ENCODE measurements around the gene DYNLRB1.
A peak's percentile ranks its signal among the peaks of the same experiment; 100 is the strongest.
"Not testable (repeated sequence)": the region's sequence is repeated elsewhere in the genome, so short reads cannot be mapped to it uniquely, and the experiment has no call there.

DYNLRB1 gene

GRCh38 chr20:34516247-34517113 is at the start of gene DYNLRB1:
Gene DYNLRB1 (plus strand): TSS chr20:34516422. CDS start chr20:34516459, 37 bp downstream.
- H3K27ac ChIP-seq, result peak within 1 kb of the TSS; percentile 96
- TF ChIP-seq ZFX (IDR thresholded peaks at IDR 0.05; ENCODE audit: borderline replicate concordance), result no peak
- no peak for TF ChIP-seq CTCF (IDR thresholded peaks at IDR 0.05)

GRCh38 chr20:34468951-34469350 is 47.3 kb upstream of the DYNLRB1 start:
- TF ChIP-seq ZFX (IDR thresholded peaks at IDR 0.05; ENCODE audit: borderline replicate concordance) (no peak), CTCF (IDR thresholded peaks at IDR 0.05) (no peak)
- H3K27ac ChIP-seq, result no peak overlapping the region

DNA sequence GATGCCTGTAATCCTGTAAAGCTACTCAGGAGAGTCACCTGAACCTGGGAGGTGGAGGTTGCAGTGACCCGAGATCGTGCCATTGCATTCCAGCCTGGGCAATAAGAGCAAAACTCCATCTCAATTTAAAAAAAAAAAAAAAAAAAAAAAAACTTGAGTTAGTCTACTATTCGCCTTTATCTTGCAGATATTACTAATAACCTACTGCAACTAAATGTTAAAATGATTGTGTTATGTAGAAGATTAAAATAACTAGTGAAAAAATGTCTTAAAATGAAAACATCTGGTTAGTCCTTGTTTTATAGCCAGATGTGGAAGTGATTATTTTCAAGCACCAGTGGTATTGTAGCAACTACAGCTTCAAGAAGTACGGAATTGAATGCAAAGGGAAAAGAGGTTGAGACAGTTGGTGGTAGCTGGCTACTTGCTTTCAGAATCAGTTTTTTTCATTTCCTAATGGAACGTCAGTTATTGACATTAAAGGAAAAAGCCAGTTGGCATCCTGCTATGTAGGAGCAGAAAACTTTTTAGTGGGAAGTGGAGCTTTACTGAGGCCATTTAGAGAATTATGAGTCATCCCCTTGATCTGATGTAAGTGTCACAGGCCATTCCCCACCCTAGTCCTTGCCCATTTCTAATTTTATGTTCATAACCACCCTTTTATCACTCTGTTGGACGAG is 43.8 kb upstream of the DYNLRB1 start:
- TF ChIP-seq CTCF (IDR thresholded peaks at IDR 0.05) (no peak), ZFX (IDR thresholded peaks at IDR 0.05; ENCODE audit: borderline replicate concordance) (no peak)
- 0 out of 2 replicates have a peak overlapping the region, but pooled peaks have one; percentile 3 for H3K27ac ChIP-seq

DNA sequence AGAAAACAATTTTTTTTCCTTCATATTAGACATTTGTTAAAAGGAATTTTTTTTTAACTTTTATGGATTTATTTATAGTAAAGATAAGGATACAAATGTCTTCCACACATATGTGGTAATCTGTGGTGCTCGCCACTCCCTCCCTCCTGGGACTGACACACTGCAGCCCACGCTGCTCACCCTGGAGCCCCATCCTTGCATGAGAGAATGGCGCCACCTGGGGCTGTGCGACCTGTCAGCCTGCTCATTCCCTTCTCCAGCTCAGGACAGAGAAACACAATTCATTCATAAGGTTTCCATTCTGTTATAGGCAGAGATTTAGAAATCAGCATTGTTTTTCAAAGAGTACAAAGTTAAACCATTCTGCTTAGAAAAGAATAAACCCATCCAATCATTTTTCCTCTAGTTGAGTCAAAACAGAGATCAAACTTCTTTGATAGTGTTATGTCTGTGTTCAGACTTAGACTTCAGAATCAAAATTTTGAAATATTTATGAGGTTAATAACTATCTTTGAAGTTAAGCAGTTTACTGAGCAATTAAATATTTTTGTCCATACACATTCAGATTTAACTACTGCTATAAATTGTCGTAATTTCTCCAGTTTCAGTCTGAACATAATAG is 42.8 kb upstream of the DYNLRB1 start:
- TF ChIP-seq CTCF (IDR thresholded peaks at IDR 0.05), result peak; percentile 54
- no peak for TF ChIP-seq ZFX (IDR thresholded peaks at IDR 0.05; ENCODE audit: borderline replicate concordance)
- H3K27ac ChIP-seq, result no peak overlapping the region

DNA sequence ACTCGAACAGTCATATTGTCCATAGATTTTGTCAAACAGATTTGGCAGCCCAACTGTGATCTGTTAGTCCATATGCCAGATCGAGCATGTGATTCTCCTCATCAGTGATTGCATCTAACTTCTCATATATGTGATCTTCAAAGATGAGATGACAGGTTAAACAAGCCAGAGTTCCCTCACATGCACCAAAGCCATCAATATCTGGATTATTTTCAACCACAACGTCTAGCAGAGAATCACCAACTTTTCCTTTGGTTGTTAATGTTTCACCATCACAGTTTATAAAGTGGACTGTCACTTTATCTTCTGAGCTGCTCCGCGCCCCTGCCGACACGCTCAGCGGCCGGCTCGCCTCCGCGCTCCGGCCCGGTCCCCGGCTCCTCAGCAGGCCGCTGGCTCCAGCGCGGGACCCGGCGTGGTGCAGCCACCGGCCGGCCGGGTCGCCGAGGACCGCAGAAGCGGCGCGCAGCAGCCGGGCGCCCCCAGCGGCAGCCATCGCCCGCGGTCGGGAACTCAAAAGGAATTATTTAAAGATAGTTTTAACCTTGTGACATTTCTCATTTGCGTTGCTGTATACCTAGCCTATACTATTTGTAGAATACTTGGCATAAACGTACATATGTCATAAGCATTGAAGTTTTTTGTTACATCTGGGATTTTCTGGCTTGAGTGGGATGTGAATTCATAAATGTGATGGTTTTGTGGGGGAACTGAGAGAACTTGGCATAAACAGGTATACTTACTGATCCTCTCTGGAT is 40.1 kb upstream of the DYNLRB1 start:
- no peak overlapping the region for H3K27ac ChIP-seq

DNA sequence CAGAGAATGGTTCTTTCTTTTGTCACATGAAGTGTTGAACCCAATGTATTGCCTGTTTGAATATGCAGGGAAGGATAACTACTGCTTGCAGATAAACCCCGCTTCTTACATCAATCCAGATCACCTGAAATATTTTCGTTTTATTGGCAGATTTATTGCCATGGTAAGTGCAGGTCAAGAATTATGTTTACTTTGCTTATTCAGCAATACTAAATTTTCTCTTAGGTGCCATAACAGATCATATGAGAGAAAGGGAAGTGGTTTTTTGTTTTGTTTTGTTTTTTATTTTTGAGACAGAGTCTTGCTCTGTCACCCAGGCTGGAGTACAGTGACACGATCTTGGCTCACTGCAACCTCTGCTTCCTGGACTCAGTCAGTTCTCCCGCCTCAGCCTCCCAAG is 36.6 kb upstream of the DYNLRB1 start:
- no peak for TF ChIP-seq CTCF (IDR thresholded peaks at IDR 0.05)
- no peak for TF ChIP-seq ZFX (IDR thresholded peaks at IDR 0.05; ENCODE audit: borderline replicate concordance)
- no peak overlapping the region for H3K27ac ChIP-seq

More for the DNA sequence above, 40.1 kb upstream of the DYNLRB1 start:
- TF ChIP-seq CTCF (IDR thresholded peaks at IDR 0.05), result no peak
- no peak for TF ChIP-seq ZFX (IDR thresholded peaks at IDR 0.05; ENCODE audit: borderline replicate concordance)

DNA sequence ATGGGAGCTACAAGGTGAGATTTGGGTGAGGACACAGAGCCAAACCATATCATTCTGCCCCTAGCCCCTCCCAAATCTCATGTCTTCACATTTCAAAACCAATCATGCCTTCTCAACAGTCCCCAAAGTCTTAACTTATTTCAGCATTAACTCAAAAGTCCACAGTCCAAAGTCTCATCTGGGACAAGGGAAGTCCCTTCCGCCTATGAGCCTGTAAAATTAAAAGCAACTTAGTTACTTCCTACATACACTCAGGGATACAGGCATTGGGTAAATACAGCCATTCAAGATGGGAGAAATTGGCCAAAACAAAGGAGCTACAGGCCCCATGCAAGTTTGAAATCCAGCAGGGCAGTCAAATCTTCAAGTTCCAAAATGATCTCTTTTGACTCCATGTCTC is 34.1 kb upstream of the DYNLRB1 start:
- H3K27ac ChIP-seq, result not testable (repeated sequence)

DNA sequence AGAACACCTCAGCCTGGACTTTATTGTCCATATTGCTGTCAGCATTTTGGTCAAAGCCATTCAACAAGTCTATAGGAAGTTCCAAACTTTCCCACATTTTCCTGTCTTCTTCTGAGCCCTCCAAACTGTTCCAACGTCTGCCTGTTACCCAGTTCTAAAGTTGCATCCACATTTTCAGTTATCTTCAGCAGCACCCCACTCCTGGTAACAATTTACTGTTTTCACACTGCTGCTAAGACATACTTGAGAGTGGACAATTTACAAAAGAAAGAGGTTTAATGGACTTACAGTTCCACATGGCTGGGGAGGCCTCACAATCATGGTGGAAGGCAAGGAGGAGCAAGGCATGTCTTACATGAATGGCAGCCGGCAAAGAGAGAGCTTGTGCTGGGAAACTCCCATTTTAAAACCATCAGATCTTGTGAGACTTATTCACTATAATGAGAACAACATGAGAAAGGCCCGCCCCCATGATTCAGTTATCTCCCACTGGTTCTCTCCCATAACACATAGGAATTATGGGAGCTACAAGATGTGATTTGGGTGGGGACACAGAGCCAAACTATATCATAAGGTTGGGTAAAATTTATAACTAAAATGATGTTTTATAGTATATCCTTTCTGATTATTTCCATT is 32.5 kb upstream of the DYNLRB1 start:
- H3K27ac ChIP-seq, result not testable (repeated sequence)

Data from 22Rv1 (cell line).